ENCODE data around the gene FBXO33. TPM values are rescaled to one million over a fixed set of nuclear protein-coding genes. Genes with fewer than 3 reads are reported as not detected.

FBXO33 gene
- total RNA-seq, 1 experiment from 2014 or later, result 9.7 TPM

DNA sequence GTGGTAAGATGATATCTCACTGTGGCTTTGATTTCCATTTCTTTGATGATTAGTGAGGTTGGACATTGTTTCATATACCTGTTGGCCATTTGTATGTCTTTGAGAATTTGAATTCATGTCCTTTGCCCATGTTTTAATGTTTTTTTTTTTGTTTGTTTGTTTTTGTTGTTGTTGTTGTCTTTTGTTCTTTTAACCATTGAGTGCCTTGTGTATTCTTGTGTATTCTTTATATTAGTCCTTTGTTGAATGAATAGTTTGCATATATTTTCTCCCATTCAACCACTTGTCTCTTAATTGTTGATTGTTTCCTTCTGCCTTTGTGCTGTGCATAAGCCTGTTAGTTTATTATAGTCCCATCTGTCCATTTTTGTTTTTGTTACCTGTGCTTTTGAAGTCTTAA is 71.9 kb downstream of the FBXO33 start:
- Histone ChIP-seq H3K27ac (ENCODE audit: low read depth, low read length) (no peak overlapping the region), H4K20me1 (ENCODE audit: insufficient read depth) (no peaks in the 10 kb centered on the region), H3K9me2 (ENCODE audit: insufficient read depth) (no peaks in the 10 kb centered on the region), H3K9me3 (ENCODE audit: control insufficient read depth in 1 of 2, insufficient read depth in 1 of 2, low read depth in 1 of 2, low read length in 2 of 2) (no peaks in the 10 kb centered on the region), H3K36me3 (ENCODE audit: control insufficient read depth in 1 of 2, insufficient read depth in 2 of 2, low read length in 2 of 2) (0 out of 4 replicates have a peak, but pooled peaks cover 0 to 3% of the 10 kb centered on the region in 2 experiments), H3K4me2 (ENCODE audit: low read length) (no peak overlapping the region), H3K9ac (ENCODE audit: low read length) (no peak overlapping the region), H3K4me1 (ENCODE audit: control insufficient read depth in 1 of 2, insufficient read depth in 2 of 2, low read length in 2 of 2) (no peaks in the 10 kb centered on the region), H3K27me3 (ENCODE audit: insufficient read depth, low read length) (no peaks in the 10 kb centered on the region), H3K4me3 (replicated peaks in 1 of 2; ENCODE audit: low read depth in 1 of 2, low read length in 2 of 2) (no peak overlapping the region), H3K79me2 (ENCODE audit: insufficient read depth, low read length) (no peaks in the 10 kb centered on the region), H2AFZ (ENCODE audit: low read depth, low read length, poor library complexity, severe bottlenecking) (no peak overlapping the region)
- TF ChIP-seq EZH2phosphoT487 (IDR thresholded peaks at IDR 0.05; ENCODE audit: borderline replicate concordance) (no peak), ZNF274 (IDR thresholded peaks at IDR 0.05; ENCODE audit: low read depth, low read length) (no peak), TCF7L2 (IDR thresholded peaks at IDR 0.05; ENCODE audit: borderline replicate concordance, extremely low read depth, insufficient read depth, insufficient read length) (no peak), RAD21 (IDR thresholded peaks at IDR 0.05; ENCODE audit: low read depth) (no peak), REST (IDR thresholded peaks at IDR 0.05; ENCODE audit: low read depth) (no peak), SP1 (IDR thresholded peaks at IDR 0.05; ENCODE audit: low read depth) (no peak), CTCF (IDR thresholded peaks at IDR 0.05 in 2 of 3, conservative IDR thresholded peaks at IDR 0.05 in 1 of 3; ENCODE audit: borderline replicate concordance in 1 of 3, insufficient read depth in 1 of 3, low read depth in 2 of 3, low read length in 2 of 3) (no peak), CBX3 (IDR thresholded peaks at IDR 0.05; ENCODE audit: low read depth) (no peak), POLR2AphosphoS5 (IDR thresholded peaks at IDR 0.05; ENCODE audit: low read depth, low read length) (no peak), ELF1 (IDR thresholded peaks at IDR 0.05; ENCODE audit: borderline replicate concordance, low read depth) (no peak), POLR2A (IDR thresholded peaks at IDR 0.05; ENCODE audit: borderline replicate concordance, extremely low read depth, insufficient read depth, insufficient read length) (no peak), SRF (IDR thresholded peaks at IDR 0.05; ENCODE audit: low read depth) (no peak), SIN3A (IDR thresholded peaks at IDR 0.05; ENCODE audit: low read depth) (no peak), ATF3 (IDR thresholded peaks at IDR 0.05) (no peak), YY1 (IDR thresholded peaks at IDR 0.05; ENCODE audit: extremely low read depth, insufficient replicate concordance, low read depth, low read length) (no peak), EZH2 (IDR thresholded peaks at IDR 0.05) (no peak), ZFX (IDR thresholded peaks at IDR 0.05) (no peak), FOSL1 (IDR thresholded peaks at IDR 0.05; ENCODE audit: low read depth) (no peak)
- TF ChIP-seq, protein P1, sequence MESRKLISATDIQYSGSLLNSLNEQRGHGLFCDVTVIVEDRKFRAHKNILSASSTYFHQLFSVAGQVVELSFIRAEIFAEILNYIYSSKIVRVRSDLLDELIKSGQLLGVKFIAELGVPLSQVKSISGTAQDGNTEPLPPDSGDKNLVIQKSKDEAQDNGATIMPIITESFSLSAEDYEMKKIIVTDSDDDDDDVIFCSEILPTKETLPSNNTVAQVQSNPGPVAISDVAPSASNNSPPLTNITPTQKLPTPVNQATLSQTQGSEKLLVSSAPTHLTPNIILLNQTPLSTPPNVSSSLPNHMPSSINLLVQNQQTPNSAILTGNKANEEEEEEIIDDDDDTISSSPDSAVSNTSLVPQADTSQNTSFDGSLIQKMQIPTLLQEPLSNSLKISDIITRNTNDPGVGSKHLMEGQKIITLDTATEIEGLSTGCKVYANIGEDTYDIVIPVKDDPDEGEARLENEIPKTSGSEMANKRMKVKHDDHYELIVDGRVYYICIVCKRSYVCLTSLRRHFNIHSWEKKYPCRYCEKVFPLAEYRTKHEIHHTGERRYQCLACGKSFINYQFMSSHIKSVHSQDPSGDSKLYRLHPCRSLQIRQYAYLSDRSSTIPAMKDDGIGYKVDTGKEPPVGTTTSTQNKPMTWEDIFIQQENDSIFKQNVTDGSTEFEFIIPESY (IDR thresholded peaks at IDR 0.05; ENCODE audit: extremely low read depth, insufficient replicate concordance, low read length), result no peak
- TF ChIP-seq, protein P2, sequence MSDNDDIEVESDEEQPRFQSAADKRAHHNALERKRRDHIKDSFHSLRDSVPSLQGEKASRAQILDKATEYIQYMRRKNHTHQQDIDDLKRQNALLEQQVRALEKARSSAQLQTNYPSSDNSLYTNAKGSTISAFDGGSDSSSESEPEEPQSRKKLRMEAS (IDR thresholded peaks at IDR 0.05), result no peak
- ChIA-PET POLR2A (no interaction called here), CTCF (no interaction called here), RAD21 (ENCODE audit: low non-redundant PET in 1 of 2, low total read pairs in 2 of 2, uncharacterized antibody in 2 of 2, unreplicated experiment in 2 of 2) (no interaction called here)
- intact Hi-C loops (cut with micrococcal nuclease), result no loop called here
- DNase-seq (ENCODE audit: low read depth, low spot score), result no peak
- no peak for ATAC-seq
- BruUV-seq (replicated peaks), result no TSS peak

Measured in HCT116 (cell line).